ENCODE measurements around the gene NKX2-3. TPM values are rescaled to one million over a fixed set of nuclear protein-coding genes. Genes with fewer than 3 reads are reported as not detected.
A peak's percentile ranks its signal among the peaks of the same experiment; 100 is the strongest.

The NKX2-3 gene
- total RNA-seq, 4 donors from 2014 or later, result not detected

GRCh38 chr10:99534450-99534938 is 1.8 kb downstream of the NKX2-3 start:
- in situ Hi-C loops (cut with MboI; ENCODE audit: low sequenced_read_pairs in 4 of 4), result no loop called here
- ATAC-seq, result no peak
- Histone ChIP-seq H3K4me3 (peak overlapping the region in 3 of 4 donors; percentile 25 to 39 (median 39)), H3K27ac (no peak overlapping the region), H3K9me3 (no peaks in the 10 kb centered on the region), H3K4me1 (peaks cover 13 to 24% of the 10 kb centered on the region in 2 donors), H3K36me3 (no peaks in the 10 kb centered on the region), H3K27me3 (peaks cover 97 to 98% (median 97%) of the 10 kb centered on the region in 3 donors)
- intact Hi-C loops (cut with DNase I; ENCODE audit: low total_unique reads), result no loop called here
- no peak for TF ChIP-seq POLR2A (IDR thresholded peaks at IDR 0.05)
- DNase-seq, result no peak

GRCh38 chr10:99534939-99535763 is 2.4 kb downstream of the NKX2-3 start:
- DNase-seq, result no peak
- H3K9me3 ChIP-seq, result no peaks in the 10 kb centered on the region
- no peak for ATAC-seq
- intact Hi-C loops (cut with DNase I; ENCODE audit: low total_unique reads) (no loop called here), in situ Hi-C loops (cut with MboI; ENCODE audit: low sequenced_read_pairs in 4 of 4) (no loop called here)
- peaks cover 13 to 24% of the 10 kb centered on the region in 2 donors for H3K4me1 ChIP-seq
- H3K27ac ChIP-seq, result no peak overlapping the region
- no peaks in the 10 kb centered on the region for H3K36me3 ChIP-seq
- H3K4me3 ChIP-seq, result peak overlapping the region in 3 of 4 donors; percentile 25 to 46 (median 39)
- no peak for TF ChIP-seq POLR2A (IDR thresholded peaks at IDR 0.05)
- no peak for TF ChIP-seq CTCF (IDR thresholded peaks at IDR 0.05 in 4 of 5, conservative IDR thresholded peaks at IDR 0.05 in 1 of 5)
- H3K27me3 ChIP-seq, result peaks cover 95 to 98% (median 97%) of the 10 kb centered on the region in 3 donors

DNA sequence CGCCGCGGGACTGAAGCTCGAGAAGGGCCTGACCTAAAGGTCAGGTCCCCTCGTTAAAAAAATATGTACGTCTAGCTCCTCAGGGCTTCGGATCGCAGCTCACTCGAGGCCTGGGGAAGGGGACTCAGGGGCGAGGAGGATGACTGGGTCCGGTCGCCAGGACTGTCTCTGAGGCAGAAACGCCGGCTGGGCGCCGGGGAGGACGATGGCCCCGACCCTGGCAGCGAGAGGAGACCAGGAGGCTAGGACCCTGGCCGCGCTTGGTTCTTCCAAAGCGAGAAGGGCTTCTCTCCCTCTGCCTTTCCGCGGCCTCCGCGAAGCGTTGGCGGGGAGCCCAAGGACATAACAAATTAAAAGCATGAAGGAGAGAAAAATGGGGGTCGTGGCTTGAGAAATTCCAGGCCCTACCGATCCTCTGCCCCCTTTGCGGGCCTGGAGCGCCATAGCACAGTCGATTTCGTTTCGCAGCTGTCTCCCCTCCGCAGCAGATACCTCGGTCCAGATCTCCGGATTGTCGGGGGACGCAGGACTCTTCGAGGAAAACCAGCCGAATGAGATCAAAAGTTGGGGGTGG is 3.1 kb downstream of the NKX2-3 start:
- H3K36me3 ChIP-seq, result no peaks in the 10 kb centered on the region
- ATAC-seq (no peak), DNase-seq (no peak)
- peaks cover 95 to 98% (median 97%) of the 10 kb centered on the region in 3 donors for H3K27me3 ChIP-seq
- no peak for TF ChIP-seq POLR2A (IDR thresholded peaks at IDR 0.05)
- no peak for TF ChIP-seq CTCF (IDR thresholded peaks at IDR 0.05 in 4 of 5, conservative IDR thresholded peaks at IDR 0.05 in 1 of 5)
- H3K9me3 ChIP-seq, result no peaks in the 10 kb centered on the region
- H3K4me1 ChIP-seq, result peaks cover 13 to 24% of the 10 kb centered on the region in 2 donors
- H3K4me3 ChIP-seq, result peak overlapping the region in 1 of 4 donors; percentile 46
- in situ Hi-C loops (cut with MboI; ENCODE audit: low sequenced_read_pairs in 4 of 4), result no loop called here
- H3K27ac ChIP-seq, result no peak overlapping the region
- intact Hi-C loops (cut with DNase I; ENCODE audit: low total_unique reads), result no loop called here

GRCh38 chr10:99536338-99537085 is 3.8 kb downstream of the NKX2-3 start:
- peaks cover 13 to 28% of the 10 kb centered on the region in 2 donors for H3K4me1 ChIP-seq
- peak overlapping the region; percentile 11 to 51 (median 18) for H3K4me3 ChIP-seq
- H3K27ac ChIP-seq, result no peak overlapping the region
- no peak for ATAC-seq
- TF ChIP-seq CTCF (IDR thresholded peaks at IDR 0.05 in 4 of 5, conservative IDR thresholded peaks at IDR 0.05 in 1 of 5) (no peak), POLR2A (IDR thresholded peaks at IDR 0.05) (no peak)
- peaks cover 95 to 98% (median 97%) of the 10 kb centered on the region in 3 donors for H3K27me3 ChIP-seq
- H3K36me3 ChIP-seq, result no peaks in the 10 kb centered on the region
- no peaks in the 10 kb centered on the region for H3K9me3 ChIP-seq
- no peak for DNase-seq
- in situ Hi-C loops (cut with MboI; ENCODE audit: low sequenced_read_pairs in 4 of 4) (no loop called here), intact Hi-C loops (cut with DNase I; ENCODE audit: low total_unique reads) (no loop called here)
